ENCODE results near the gene ANKRD17. TPM values are rescaled to one million over a fixed set of nuclear protein-coding genes. Genes with fewer than 3 reads are reported as not detected.
"Not testable (repeated sequence)": the region's sequence is repeated elsewhere in the genome, so short reads cannot be mapped to it uniquely, and the experiment has no call there.

Gene ANKRD17
- 34.4 TPM for total RNA-seq

- peak within 1 kb of the TSS; percentile 96 for H3K4me3 ChIP-seq (ENCODE audit: low read length)
- H3K4me1 ChIP-seq (ENCODE audit: insufficient read depth, low read length), result peaks cover 41% of the 10 kb centered on the region
- no peaks in the 10 kb centered on the region for H3K27me3 ChIP-seq (ENCODE audit: insufficient read depth, low read length)
- H3K9me3 ChIP-seq (ENCODE audit: low read depth, low read length), result no peaks in the 10 kb centered on the region
These were observed at the start of gene ANKRD17 for GRCh38 chr4:73258686-73259570. ANKRD17 (minus strand) TSS chr4:73258798; CDS start chr4:73258668, 130 bp downstream.

- Histone ChIP-seq H3K9me3 (ENCODE audit: low read depth, low read length) (no peaks in the 10 kb centered on the region), H3K4me3 (ENCODE audit: low read length) (no peak overlapping the region), H3K4me1 (ENCODE audit: insufficient read depth, low read length) (no peaks in the 10 kb centered on the region), H3K27me3 (ENCODE audit: insufficient read depth, low read length) (no peaks in the 10 kb centered on the region)
These were observed 49.7 kb upstream of the ANKRD17 start for GRCh38 chr4:73308286-73308685.

- Histone ChIP-seq H3K4me3 (ENCODE audit: low read length) (no peak overlapping the region), H3K27me3 (ENCODE audit: insufficient read depth, low read length) (no peaks in the 10 kb centered on the region), H3K9me3 (ENCODE audit: low read depth, low read length) (no peaks in the 10 kb centered on the region), H3K4me1 (ENCODE audit: insufficient read depth, low read length) (no peaks in the 10 kb centered on the region)
These were observed 45.1 kb upstream of the ANKRD17 start for GRCh38 chr4:73303711-73304110.

GRCh38 chr4:73299548-73300280 lies 41.1 kb upstream of the ANKRD17 start:
- H3K27me3 ChIP-seq (ENCODE audit: insufficient read depth, low read length), result no peaks in the 10 kb centered on the region
- H3K9me3 ChIP-seq (ENCODE audit: low read depth, low read length), result no peaks in the 10 kb centered on the region
- no peak overlapping the region for H3K4me3 ChIP-seq (ENCODE audit: low read length)
- no peaks in the 10 kb centered on the region for H3K4me1 ChIP-seq (ENCODE audit: insufficient read depth, low read length)

- H3K4me1 ChIP-seq (ENCODE audit: insufficient read depth, low read length); H3K4me3 ChIP-seq (ENCODE audit: low read length); H3K9me3 ChIP-seq (ENCODE audit: low read depth, low read length); H3K27me3 ChIP-seq (ENCODE audit: insufficient read depth, low read length): not testable (repeated sequence)
These were observed 34.1 kb upstream of the ANKRD17 start for GRCh38 chr4:73292661-73293060.

- Histone ChIP-seq H3K27me3 (ENCODE audit: insufficient read depth, low read length) (no peaks in the 10 kb centered on the region), H3K9me3 (ENCODE audit: low read depth, low read length) (no peaks in the 10 kb centered on the region), H3K4me3 (ENCODE audit: low read length) (no peak overlapping the region), H3K4me1 (ENCODE audit: insufficient read depth, low read length) (no peaks in the 10 kb centered on the region)
These were observed 23.4 kb upstream of the ANKRD17 start for GRCh38 chr4:73281982-73282381.

- Histone ChIP-seq H3K27me3 (ENCODE audit: insufficient read depth, low read length) (no peaks in the 10 kb centered on the region), H3K9me3 (ENCODE audit: low read depth, low read length) (no peaks in the 10 kb centered on the region), H3K4me3 (ENCODE audit: low read length) (no peak overlapping the region), H3K4me1 (ENCODE audit: insufficient read depth, low read length) (no peaks in the 10 kb centered on the region)
These were observed 22.8 kb upstream of the ANKRD17 start for GRCh38 chr4:73281396-73281795.

GRCh38 chr4:73277201-73277600 lies 18.6 kb upstream of the ANKRD17 start:
- Histone ChIP-seq H3K4me3 (ENCODE audit: low read length) (no peak overlapping the region), H3K27me3 (ENCODE audit: insufficient read depth, low read length) (no peaks in the 10 kb centered on the region), H3K4me1 (ENCODE audit: insufficient read depth, low read length) (no peaks in the 10 kb centered on the region), H3K9me3 (ENCODE audit: low read depth, low read length) (no peaks in the 10 kb centered on the region)

GRCh38 chr4:73275318-73275654 lies 16.7 kb upstream of the ANKRD17 start:
- no peaks in the 10 kb centered on the region for H3K27me3 ChIP-seq (ENCODE audit: insufficient read depth, low read length)
- H3K4me1 ChIP-seq (ENCODE audit: insufficient read depth, low read length), result no peaks in the 10 kb centered on the region
- H3K9me3 ChIP-seq (ENCODE audit: low read depth, low read length), result no peaks in the 10 kb centered on the region
- no peak overlapping the region for H3K4me3 ChIP-seq (ENCODE audit: low read length)

- H3K27me3 ChIP-seq (ENCODE audit: insufficient read depth, low read length), result no peaks in the 10 kb centered on the region
- no peaks in the 10 kb centered on the region for H3K9me3 ChIP-seq (ENCODE audit: low read depth, low read length)
- no peak overlapping the region for H3K4me3 ChIP-seq (ENCODE audit: low read length)
- no peaks in the 10 kb centered on the region for H3K4me1 ChIP-seq (ENCODE audit: insufficient read depth, low read length)
These were observed 14.2 kb upstream of the ANKRD17 start for GRCh38 chr4:73272816-73273215.

- Histone ChIP-seq H3K4me3 (ENCODE audit: low read length) (no peak overlapping the region), H3K27me3 (ENCODE audit: insufficient read depth, low read length) (no peaks in the 10 kb centered on the region), H3K9me3 (ENCODE audit: low read depth, low read length) (no peaks in the 10 kb centered on the region), H3K4me1 (ENCODE audit: insufficient read depth, low read length) (no peaks in the 10 kb centered on the region)
These were observed 8.5 kb upstream of the ANKRD17 start for GRCh38 chr4:73267050-73267449.

- Histone ChIP-seq H3K4me1 (ENCODE audit: insufficient read depth, low read length) (peaks cover 36% of the 10 kb centered on the region), H3K27me3 (ENCODE audit: insufficient read depth, low read length) (no peaks in the 10 kb centered on the region), H3K9me3 (ENCODE audit: low read depth, low read length) (no peaks in the 10 kb centered on the region), H3K4me3 (ENCODE audit: low read length) (peak overlapping the region; percentile 96)
These were observed 1.0 kb upstream of the ANKRD17 start for GRCh38 chr4:73259571-73260090.

GRCh38 chr4:73258436-73258685 lies 237 bp downstream of the ANKRD17 start:
- Histone ChIP-seq H3K9me3 (ENCODE audit: low read depth, low read length) (no peaks in the 10 kb centered on the region), H3K4me3 (ENCODE audit: low read length) (peak overlapping the region; percentile 96), H3K27me3 (ENCODE audit: insufficient read depth, low read length) (no peaks in the 10 kb centered on the region), H3K4me1 (ENCODE audit: insufficient read depth, low read length) (peaks cover 41% of the 10 kb centered on the region)

GRCh38 chr4:73257651-73258435 lies 755 bp downstream of the ANKRD17 start:
- Histone ChIP-seq H3K9me3 (ENCODE audit: low read depth, low read length) (no peaks in the 10 kb centered on the region), H3K4me1 (ENCODE audit: insufficient read depth, low read length) (peaks cover 41% of the 10 kb centered on the region), H3K4me3 (ENCODE audit: low read length) (peak overlapping the region; percentile 96), H3K27me3 (ENCODE audit: insufficient read depth, low read length) (no peaks in the 10 kb centered on the region)

- Histone ChIP-seq H3K9me3 (ENCODE audit: low read depth, low read length) (no peaks in the 10 kb centered on the region), H3K4me3 (ENCODE audit: low read length) (peak overlapping the region; percentile 96), H3K4me1 (ENCODE audit: insufficient read depth, low read length) (peaks cover 41% of the 10 kb centered on the region), H3K27me3 (ENCODE audit: insufficient read depth, low read length) (no peaks in the 10 kb centered on the region)
These were observed 1.4 kb downstream of the ANKRD17 start for GRCh38 chr4:73257234-73257633.

All from mononuclear cell (primary cell).